Cerebellar cortex (tissue), 1 donor: ENCODE results near the gene TRIM61.
"Not testable (repeated sequence)": the region's sequence is repeated elsewhere in the genome, so short reads cannot be mapped to it uniquely, and the experiment has no call there.

Source experiments
- DNase-seq: peaks from one replicate; pipeline ENCODE4 v3.0.0-alpha.2; 2015; ENCODE audit warnings: low spot score

The TRIM61 gene

DNA sequence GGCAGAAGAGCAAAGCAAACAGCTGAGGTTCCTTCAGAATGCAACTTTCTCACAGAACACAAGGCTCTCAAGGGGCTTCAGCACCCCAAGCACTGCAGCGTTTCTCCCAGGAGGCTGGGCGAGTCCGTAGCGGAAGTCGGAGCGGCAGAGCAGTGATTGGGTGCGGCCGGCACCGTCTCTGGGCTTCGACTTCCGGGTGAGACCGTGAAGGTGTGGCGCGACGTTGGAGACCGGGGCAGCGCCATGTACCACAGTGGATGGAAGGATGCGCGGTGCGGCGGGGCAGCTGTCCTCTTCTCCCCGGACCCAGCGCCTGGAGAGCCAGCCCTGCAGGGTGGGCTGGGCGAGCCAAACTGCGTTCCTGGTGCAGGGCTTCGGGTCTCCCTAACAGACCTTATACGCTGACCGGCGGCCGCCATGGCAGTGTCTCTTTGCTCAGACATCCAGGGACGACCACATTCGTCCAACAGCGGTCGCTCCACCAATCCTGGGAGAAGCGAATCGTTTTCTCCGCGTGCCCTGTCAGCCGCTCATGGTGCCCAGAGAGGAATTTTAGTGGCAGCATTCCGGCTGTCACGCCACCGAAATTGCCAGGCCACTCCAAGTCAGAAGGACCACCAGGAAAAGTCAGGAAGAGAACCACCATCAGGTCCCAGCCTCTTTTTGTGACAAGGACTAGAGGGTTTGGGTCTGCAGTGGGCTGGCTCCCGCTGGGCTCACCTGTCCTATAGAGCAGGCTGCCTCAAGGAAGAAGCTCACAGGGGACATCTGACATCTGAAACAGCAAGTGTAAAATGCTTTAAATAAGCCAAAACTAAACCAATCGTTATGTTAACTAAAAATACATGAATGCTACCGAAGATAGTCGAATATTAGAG is 20.5 kb downstream of the TRIM61 start:
- DNase-seq = peak; percentile 81

DNA sequence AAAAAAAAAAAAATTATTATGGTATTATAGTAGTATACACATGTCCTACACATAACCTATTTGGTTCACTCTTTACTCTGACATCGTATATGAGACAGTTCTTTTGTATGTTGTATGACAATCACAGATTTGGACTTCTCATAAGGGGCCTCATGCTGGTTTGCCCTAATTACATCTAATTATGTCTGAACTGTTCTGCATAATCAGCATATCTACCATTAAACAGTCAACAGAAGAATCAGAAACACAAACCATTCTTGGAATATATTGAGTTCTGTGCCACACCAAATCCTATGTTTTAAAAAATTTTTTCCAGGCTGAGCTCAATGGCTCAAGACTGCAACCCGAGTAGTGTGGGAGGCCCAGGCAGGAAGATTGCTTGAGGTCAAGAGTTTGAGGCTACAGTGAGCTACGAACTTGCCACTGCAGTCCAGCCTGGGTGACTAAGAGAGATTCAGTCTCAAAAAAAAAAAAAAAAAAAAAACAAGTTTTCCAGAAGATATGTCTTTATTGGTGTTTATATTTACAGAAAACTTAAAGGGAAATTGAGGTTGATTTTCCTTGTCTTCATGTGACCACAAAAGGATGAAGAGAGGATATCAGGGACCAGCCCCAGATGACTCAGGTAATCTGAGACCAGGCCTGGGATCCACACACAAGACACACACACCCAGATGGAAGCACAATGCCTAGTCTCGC is 22.2 kb downstream of the TRIM61 start:
- DNase-seq = no peak

DNA sequence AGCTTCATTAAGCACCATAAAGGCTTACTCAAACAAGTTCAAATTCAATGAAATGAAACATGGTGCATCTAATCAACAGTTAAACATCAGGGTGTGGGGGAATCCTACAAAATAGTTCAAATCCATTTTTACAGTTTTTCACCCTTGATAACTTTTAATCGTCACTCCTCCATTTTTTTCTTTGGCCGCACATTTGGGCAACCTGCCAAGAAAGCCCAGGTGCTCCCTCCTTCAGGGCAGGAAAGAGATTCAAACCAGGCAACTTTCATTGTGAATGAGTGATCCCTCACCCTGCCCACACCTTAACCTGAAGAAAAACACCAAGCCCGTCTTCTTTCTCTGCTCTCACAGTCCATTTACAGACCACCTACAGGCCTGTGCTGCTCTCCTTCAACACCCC is 24.9 kb downstream of the TRIM61 start:
- no peak for DNase-seq

- DNase-seq = no peak
Measured at GRCh38 chr4:164949448-164950143, 27.9 kb downstream of the TRIM61 start.

- DNase-seq = no peak
Measured at GRCh38 chr4:164948975-164949374, 28.5 kb downstream of the TRIM61 start.

GRCh38 chr4:164948006-164948405 is 29.5 kb downstream of the TRIM61 start:
- DNase-seq = not testable (repeated sequence)

- DNase-seq = no peak
Measured at GRCh38 chr4:164946810-164947209, 30.6 kb downstream of the TRIM61 start.

GRCh38 chr4:164945146-164945545 is 32.3 kb downstream of the TRIM61 start:
- no peak for DNase-seq

GRCh38 chr4:164943192-164943591 is 34.3 kb downstream of the TRIM61 start:
- DNase-seq = no peak

DNA sequence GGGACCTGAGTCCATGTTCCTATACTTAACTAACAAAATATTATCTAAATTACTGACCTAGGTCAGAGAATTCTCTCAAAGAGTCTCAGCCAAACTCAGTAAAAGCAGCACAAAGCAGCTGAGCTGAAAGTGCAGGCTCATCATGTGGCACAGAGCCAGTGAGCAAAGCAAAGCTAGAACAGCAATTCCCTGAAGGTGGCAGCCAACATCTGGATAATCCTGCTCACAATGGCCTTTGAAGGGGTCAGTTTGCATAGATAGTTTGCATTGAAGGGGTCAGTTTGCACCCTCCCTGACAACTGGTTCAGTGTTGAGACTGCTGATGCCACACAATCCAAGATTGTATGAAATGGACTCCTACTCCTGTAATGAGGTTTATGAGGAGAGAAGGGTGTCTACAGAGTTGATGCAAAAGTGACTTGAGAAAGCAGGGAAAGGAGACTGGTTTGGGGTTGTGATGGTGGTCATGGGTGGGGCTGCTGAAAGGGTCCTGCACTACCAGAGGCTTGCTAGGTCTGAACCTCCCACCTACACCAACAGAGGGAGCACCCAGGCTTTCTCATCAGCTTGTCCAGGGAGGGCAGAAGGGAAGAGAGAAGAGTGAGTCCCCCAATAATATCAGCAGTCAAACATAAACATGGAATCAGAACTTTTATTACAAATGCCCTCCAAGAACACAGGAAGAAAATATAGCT is 39.7 kb downstream of the TRIM61 start:
- DNase-seq = no peak

DNA sequence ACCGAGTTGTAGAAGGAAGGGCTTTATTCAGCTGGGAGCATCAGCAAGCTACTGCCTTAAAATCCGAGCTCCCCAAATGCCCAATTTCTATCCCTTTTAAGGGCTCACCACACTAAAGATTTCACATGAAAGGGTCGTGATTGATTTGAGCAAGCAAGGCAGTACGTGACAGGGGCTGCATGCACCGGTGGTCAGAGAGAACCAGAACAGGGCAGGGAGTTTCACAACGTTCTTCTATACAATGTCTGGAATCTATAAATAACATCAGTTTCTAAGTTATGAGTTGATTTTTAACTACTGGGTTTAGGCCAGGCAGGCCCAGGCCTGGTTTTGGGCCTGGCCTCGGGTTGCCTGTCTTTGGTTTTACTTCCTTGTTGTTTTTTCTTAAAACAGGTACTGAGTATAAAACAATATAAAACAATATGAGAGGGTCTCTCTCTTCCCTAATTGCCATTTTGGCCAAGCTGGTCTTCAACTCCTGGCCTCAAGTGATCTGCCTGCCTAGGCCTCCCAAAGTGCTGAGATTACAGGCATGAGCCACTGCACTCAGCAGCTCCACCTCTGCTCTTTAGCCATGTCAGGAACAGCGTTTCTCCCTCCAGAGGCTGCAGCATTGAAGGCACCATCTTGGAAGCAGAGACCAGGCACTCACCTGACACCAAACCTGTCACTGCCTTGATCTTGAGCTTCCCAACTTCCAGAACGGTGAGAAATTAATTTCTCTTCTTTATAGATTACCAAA is 41.4 kb downstream of the TRIM61 start:
- not testable (repeated sequence) for DNase-seq

- DNase-seq = no peak
Measured at GRCh38 chr4:164935363-164935762, 42.1 kb downstream of the TRIM61 start.

- no peak for DNase-seq
Measured at GRCh38 chr4:164933244-164933643, 44.2 kb downstream of the TRIM61 start.

DNA sequence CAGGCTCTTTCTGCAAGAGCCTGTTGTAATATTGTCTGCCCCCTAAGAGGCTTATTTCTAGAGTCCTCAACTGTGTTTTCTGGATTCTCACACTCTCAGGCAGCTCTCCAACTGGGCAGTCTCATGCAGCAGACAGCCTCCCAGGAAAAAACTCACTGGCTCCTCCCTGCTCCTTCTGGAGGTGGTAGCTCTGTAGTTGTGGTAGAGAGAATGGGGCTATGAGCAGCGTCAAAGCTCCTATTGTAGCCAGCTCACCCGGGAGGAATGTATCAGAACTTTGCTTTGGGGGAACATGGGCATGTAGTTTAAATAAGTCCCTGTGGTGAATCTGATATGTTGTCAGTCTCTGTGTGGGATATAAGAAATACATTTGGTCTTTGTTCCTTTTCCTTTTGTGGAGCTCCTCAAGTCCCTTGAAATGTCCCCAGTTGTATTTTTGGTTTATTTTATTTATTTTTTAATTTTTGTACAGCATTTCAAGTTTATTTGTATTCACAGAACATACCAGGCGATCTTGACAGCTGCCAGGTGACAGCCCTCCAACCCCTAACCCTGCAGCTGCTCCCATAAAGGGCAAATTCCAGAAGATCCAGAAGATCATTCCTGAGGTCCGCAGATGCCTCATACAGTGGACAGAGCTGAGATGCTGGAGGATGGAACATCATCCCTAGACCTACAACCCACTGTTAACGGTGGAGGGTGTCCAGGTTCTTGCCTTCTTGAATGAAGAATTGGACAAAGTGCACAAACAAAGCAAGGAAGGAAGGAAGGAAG is 45.7 kb downstream of the TRIM61 start:
- no peak for DNase-seq

GRCh38 chr4:164930647-164931046 is 46.8 kb downstream of the TRIM61 start:
- DNase-seq = no peak

- not testable (repeated sequence) for DNase-seq
Measured at GRCh38 chr4:164927101-164927500, 50.4 kb downstream of the TRIM61 start.

DNA sequence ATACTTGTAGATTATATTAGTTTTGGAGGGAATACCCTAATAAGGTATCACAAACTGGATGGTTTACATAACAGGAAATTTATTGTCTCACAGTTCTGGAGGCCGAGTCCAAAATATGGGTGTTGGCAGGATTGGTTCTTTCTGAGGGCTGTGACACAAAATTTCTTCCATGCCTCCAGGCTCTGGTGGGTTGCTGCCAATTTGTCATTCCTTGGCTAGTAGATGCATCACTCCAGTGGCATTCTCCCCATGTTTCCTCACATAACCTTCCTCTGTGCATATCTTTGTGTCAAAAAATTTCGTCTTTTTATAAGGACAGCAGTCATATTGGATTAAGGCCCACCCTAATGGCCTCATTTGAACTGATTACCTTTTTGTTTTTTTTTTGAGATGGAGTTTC is 51.2 kb downstream of the TRIM61 start:
- no peak for DNase-seq

DNA sequence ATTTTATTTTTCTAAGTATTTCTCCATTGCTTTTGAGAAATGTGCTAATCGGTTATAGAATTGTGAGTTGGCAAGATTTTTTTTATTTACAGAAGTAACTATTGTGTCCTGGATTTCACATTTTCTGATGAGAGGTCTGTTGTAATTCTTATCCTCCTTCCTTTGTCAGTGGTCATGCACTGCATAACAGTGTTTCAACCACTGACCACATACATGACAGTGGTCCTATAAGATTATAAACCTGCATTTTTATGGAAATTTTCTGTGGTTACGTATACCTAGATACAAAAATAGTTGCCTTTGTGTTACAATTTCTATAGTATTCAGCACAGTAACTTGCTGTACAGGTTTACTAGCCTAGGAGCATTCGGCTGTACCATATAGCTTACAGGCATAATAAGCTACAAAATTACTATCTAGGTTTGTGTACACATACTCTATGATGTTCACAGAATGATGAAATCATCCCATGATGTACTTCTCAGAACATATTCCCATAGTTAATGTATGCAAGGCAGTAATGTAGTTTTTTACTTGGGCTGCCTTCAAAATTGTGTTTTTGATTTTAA is 52.7 kb downstream of the TRIM61 start:
- no peak for DNase-seq

GRCh38 chr4:164918956-164919355 is 58.5 kb downstream of the TRIM61 start:
- no peak for DNase-seq
